22Rv1 (cell line): ENCODE results near the gene FAF1.

Experiments used
- H3K27ac ChIP-seq: fragments of 450-650 bp; 2 replicates; pipeline ENCODE4 v1.5.1; 2017
- ZFX ChIP-seq: fragments of 450-650 bp; IDR thresholded peaks from 2 replicates; pipeline ENCODE4 v1.6.1; 2017; ENCODE audit warnings: antibody characterized with exemption, borderline replicate concordance
- TF ChIP-seq, protein P1 (sequence below): fragments of 450-650 bp; IDR thresholded peaks from 2 replicates; pipeline ENCODE4 v1.5.1; 2017; ENCODE audit warnings: mild to moderate bottlenecking

Gene FAF1

DNA sequence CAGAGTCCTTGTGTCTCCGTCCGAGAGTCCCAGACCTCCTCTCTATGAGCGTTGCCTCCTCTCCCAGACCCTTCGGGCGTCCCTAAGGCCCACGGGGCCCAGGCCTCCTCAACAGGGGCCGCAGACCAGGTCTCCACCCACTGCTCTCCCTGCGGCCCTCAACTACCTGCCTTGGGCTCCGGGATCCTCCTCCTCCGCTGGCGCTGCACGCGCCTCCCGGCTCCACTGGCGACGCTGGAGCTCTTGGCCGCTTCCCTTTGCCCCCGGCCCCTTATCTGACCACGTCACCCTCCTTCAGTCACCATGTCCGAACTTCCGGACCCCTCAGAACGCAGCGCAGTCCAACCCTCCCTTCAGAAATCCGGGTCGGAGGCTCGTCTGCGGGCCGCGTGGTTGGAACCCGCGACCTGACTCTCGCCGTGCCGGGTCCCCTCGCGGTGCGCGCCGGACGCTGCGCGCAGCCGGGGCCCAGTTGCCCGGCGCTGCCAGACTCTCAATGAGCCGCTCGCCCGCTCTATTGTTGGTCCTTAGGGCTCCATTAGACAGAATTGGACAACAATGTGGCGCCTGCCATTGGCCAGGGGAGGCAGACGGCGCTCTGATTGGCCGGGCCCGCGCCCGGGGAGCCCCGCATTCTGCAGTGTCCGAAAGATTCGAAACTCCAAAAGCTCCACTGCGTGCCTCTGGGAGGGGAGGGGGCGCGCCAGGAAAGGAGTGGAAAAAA is 537.0 kb downstream of the FAF1 start, which contains the start of gene DMRTA2:
DMRTA2 (minus strand) TSS at position 498 of the 724 bp plus-strand sequence. CDS start 1,907 bp downstream, outside the sequence.
- TF ChIP-seq, protein P1, sequence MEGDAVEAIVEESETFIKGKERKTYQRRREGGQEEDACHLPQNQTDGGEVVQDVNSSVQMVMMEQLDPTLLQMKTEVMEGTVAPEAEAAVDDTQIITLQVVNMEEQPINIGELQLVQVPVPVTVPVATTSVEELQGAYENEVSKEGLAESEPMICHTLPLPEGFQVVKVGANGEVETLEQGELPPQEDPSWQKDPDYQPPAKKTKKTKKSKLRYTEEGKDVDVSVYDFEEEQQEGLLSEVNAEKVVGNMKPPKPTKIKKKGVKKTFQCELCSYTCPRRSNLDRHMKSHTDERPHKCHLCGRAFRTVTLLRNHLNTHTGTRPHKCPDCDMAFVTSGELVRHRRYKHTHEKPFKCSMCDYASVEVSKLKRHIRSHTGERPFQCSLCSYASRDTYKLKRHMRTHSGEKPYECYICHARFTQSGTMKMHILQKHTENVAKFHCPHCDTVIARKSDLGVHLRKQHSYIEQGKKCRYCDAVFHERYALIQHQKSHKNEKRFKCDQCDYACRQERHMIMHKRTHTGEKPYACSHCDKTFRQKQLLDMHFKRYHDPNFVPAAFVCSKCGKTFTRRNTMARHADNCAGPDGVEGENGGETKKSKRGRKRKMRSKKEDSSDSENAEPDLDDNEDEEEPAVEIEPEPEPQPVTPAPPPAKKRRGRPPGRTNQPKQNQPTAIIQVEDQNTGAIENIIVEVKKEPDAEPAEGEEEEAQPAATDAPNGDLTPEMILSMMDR: no peak
- no peak for TF ChIP-seq ZFX
- no peak within 1 kb of the TSS for H3K27ac ChIP-seq

DNA sequence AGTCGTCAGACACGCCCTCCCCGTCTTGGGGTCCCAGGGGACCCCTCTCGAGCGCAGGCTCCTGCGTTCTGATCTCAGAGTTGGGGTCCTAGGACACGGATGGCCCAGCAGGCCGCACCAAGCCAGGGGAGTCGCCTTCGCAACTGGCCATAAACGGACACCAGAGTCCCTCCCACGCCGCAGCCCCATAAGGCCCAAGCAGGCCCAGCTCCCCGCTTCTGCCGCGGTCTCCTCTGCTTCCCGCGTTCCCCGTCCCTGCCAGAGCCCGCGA is 537.5 kb downstream of the FAF1 start:
- TF ChIP-seq, protein P1: no peak
- TF ChIP-seq ZFX: no peak
- no peak overlapping the region for H3K27ac ChIP-seq

DNA sequence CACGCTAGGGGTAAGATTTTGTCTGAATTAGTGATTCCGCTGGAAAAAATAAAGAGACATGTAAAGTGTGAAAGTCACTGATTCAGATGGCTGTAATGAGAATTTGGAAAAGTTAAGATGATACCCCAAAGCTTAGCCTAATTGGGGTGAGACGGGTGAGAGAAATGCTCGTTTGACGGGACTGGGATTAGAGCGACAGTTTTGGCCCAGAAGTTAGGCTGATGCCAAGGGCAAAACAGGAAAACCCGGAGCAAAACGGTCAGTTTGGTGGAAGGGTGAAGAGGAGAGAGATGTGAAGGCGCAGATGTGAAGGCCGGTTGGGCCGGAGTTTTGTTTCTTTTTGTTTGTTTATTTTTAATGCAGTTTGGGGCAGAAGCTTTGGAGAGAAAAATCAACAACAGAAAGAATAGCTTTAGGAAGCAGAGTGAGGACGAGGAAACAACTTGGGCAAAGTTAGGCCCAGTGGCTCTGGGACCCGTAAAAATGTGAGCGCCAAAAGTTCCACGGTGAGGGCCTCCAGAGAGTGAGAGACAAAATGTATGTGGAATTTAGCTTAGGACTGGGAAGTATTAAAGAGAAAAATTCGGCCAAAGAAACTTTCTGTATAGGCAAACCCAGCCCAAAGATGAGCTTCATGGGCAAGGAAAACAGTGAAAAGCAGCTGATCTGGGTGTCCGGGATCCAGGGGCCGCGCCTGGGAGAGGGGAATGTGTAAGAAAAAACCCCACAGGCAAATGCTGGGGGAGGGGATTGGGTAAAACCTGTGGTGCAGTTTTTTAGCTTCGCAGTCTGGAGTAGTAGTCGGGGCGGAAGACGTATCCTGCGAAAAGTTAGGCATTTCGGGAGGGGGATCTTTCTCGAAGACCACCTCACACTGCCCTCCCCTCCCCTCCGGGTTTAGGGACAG is 538.0 kb downstream of the FAF1 start:
- TF ChIP-seq, protein P1: no peak
- no peak for TF ChIP-seq ZFX
- no peak overlapping the region for H3K27ac ChIP-seq

DNA sequence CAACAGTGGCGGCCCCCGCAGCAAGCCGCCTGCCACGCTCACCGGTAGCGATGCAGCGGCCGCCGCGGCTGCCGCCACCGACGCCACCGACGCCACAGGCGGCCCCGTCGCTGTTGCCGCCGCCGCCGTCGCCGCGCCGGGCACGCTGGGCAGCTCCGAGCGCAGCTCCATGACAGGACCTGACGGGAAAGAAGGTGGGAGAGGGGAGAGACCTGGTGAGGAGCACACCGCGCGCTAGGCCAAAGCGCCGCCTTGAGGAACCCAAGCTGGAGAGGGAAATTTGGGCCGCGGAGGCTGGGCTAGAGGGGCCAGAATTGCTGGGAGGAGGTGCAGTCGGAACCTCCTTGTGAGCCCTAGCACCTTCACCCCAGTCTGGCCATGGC is 538.7 kb downstream of the FAF1 start:
- TF ChIP-seq ZFX: no peak
- TF ChIP-seq, protein P1: no peak
- no peak overlapping the region for H3K27ac ChIP-seq

DNA sequence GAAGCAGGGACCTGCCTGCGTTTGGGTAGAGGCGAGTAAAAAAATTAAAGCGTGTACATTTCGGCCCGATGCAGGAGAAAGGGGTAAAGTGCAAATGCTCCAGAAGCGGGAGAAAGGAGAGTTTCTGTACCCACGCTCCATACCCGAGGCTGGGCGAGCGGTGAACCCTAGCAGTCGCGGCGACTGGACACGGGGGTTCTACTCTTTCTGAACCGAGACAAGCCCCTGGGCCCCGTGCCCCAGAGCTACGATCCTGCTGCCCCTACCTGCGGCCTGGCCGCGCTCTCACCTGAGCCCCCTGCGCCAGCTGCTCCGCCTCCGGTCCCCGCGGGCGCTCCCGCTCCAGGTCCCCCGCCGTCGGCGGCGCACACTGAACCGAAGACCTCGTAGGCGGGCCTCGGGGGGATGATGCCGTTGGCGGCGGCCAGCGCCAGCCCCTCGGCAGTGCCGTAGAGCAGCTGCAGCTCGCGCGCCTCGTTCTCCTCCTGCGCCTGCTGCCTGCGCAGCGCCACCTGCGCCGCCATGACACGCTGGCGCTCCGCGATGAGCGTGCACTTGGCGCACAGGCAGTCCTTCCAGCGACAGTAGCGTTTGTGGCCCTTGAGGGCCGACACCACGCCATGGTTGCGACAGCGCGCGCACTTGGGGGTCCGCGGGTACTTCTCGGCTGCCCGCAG is 539.2 kb downstream of the FAF1 start:
- no peak overlapping the region for H3K27ac ChIP-seq
- TF ChIP-seq, protein P1: no peak
- TF ChIP-seq ZFX: no peak

DNA sequence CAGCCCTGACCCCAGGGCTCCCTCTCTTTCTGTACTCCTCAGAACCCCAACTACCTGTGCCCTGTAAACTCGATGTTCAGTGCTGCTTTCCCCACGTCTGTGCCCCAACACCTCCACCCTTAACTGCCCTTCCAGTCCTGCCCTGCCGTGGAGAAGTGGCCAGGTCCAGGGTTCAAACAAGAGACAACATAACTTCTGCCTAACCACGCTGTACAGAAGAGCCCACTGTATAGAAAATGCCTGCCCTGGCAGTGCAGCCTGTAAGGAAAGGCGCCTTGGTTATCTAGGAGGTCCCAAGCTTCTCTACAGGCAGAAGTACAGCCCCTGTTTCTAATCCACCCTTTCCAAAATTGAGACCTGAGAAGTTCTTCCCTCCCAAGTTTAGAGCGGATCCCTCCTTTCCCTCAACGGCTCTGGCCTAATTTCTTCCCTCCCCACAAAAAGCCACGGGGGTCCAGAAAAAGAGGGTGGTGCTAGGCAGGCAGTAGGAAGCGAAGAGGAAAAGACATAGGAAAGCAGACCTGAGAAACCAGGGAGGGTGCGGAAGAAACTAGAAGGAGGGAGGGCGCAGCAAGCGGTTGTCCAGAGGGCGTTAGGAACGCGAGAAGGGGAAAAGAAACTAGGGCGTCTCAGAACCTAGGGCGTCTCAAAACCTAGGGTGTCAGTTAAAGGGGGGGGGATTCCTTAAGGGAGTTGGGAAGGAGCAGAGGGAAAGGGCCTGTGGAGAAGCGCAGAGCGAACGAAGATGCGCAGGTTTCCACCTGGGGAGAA is 540.0 kb downstream of the FAF1 start:
- TF ChIP-seq, protein P1: no peak
- no peak for TF ChIP-seq ZFX

More for the DNA sequence above, 540.0 kb downstream of the FAF1 start:
- no peak overlapping the region for H3K27ac ChIP-seq
